HG03342 (cell line): ENCODE data around the gene CST1.

Experiments used
- ATAC-seq: cut with Tn5 transposase; IDR thresholded peaks from one replicate; pipeline ENCODE4 v1.9.1; 2021; ENCODE audit warnings: mild to moderate bottlenecking, moderate library complexity; ENCODE audit not compliant: unreplicated experiment

The CST1 gene

GRCh38 chr20:23710771-23711170, 40.0 kb downstream of the CST1 start:
- no peak for ATAC-seq

DNA sequence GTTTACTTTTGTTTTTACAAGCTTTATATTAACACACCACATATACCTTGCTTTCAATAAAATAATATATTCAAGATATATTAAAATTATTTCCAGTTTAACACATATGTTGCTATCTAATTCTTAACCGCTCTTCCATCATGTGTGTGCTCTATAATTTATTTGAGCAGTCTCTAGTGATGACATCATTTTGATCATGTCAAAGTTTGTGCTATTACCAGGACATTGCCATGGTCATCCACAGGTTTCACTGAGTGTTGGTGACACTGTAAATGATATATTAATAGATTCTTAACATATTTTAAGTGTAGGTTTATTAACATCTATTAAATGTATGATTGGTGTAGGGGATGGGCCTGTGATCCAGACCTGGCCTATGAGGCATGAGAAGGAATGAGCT, 44.8 kb downstream of the CST1 start:
- ATAC-seq, result no peak

- ATAC-seq, result no peak
Measured at GRCh38 chr20:23702021-23702420, 48.7 kb downstream of the CST1 start.

- ATAC-seq, result no peak
Measured at GRCh38 chr20:23700931-23701330, 49.8 kb downstream of the CST1 start.

GRCh38 chr20:23697947-23698346, 52.8 kb downstream of the CST1 start:
- ATAC-seq, result no peak
